NCI-H446 treated with DMSO at 0.1 percent for 48 hours (cell line): ENCODE results near the gene MSX1.

Source experiments
- DNase-seq: peaks from one replicate; lab custom pipeline; 2025; lab: John Stamatoyannopoulos, UW

MSX1 gene

GRCh38 chr4:4841156-4841555 lies 18.3 kb upstream of the MSX1 start:
- no peak for DNase-seq

GRCh38 chr4:4842476-4843441 lies 16.7 kb upstream of the MSX1 start:
- no peak for DNase-seq

GRCh38 chr4:4843635-4844291 lies 15.7 kb upstream of the MSX1 start:
- DNase-seq = no peak

- no peak for DNase-seq
Measured at GRCh38 chr4:4845027-4845426, 14.4 kb upstream of the MSX1 start.

GRCh38 chr4:4847011-4847410 lies 12.5 kb upstream of the MSX1 start:
- DNase-seq = no peak

GRCh38 chr4:4848540-4848939 lies 10.9 kb upstream of the MSX1 start:
- no peak for DNase-seq

- no peak for DNase-seq
Measured at GRCh38 chr4:4849106-4849505, 10.4 kb upstream of the MSX1 start.

GRCh38 chr4:4849524-4850193 lies 9.8 kb upstream of the MSX1 start:
- no peak for DNase-seq

- no peak for DNase-seq
Measured at GRCh38 chr4:4851081-4851480, 8.4 kb upstream of the MSX1 start.

- DNase-seq = no peak
Measured at GRCh38 chr4:4851906-4852305, 7.6 kb upstream of the MSX1 start.

GRCh38 chr4:4852591-4853362 lies 6.7 kb upstream of the MSX1 start:
- DNase-seq = no peak

- no peak for DNase-seq
Measured at GRCh38 chr4:4853371-4853823, 6.1 kb upstream of the MSX1 start.

- no peak for DNase-seq
Measured at GRCh38 chr4:4853921-4854648, 5.4 kb upstream of the MSX1 start.

GRCh38 chr4:4854649-4855295 lies 4.7 kb upstream of the MSX1 start:
- DNase-seq = no peak

GRCh38 chr4:4855301-4856070 lies 4.0 kb upstream of the MSX1 start:
- no peak for DNase-seq

- DNase-seq = no peak
Measured at GRCh38 chr4:4856071-4857000, 3.1 kb upstream of the MSX1 start.

GRCh38 chr4:4857001-4857808 lies 2.3 kb upstream of the MSX1 start:
- DNase-seq = no peak
